Mammary epithelial cell (primary cell): ENCODE results near the gene TMC6.

ENCODE experiments used
- EZH2 ChIP-seq: IDR thresholded peaks from 2 replicates; pipeline ENCODE4 v1.6.1; 2012; ENCODE audit warnings: low read length, inconsistent platforms, borderline replicate concordance
- TF ChIP-seq, protein P1 (sequence below), 2 donors: IDR thresholded peaks in 1 of 2; conservative IDR thresholded peaks in 1 of 2; 2 replicates each; pipeline ENCODE4 v1.5.1; 2011 to 2012; ENCODE audit warnings: inconsistent platforms in 2 of 2, low read length in 2 of 2, mild to moderate bottlenecking in 2 of 2, control low read depth in 1 of 2, low read depth in 1 of 2; ENCODE audit not compliant: insufficient read depth in 1 of 2; ENCODE audit errors: extremely low read depth in 1 of 2

DNA sequence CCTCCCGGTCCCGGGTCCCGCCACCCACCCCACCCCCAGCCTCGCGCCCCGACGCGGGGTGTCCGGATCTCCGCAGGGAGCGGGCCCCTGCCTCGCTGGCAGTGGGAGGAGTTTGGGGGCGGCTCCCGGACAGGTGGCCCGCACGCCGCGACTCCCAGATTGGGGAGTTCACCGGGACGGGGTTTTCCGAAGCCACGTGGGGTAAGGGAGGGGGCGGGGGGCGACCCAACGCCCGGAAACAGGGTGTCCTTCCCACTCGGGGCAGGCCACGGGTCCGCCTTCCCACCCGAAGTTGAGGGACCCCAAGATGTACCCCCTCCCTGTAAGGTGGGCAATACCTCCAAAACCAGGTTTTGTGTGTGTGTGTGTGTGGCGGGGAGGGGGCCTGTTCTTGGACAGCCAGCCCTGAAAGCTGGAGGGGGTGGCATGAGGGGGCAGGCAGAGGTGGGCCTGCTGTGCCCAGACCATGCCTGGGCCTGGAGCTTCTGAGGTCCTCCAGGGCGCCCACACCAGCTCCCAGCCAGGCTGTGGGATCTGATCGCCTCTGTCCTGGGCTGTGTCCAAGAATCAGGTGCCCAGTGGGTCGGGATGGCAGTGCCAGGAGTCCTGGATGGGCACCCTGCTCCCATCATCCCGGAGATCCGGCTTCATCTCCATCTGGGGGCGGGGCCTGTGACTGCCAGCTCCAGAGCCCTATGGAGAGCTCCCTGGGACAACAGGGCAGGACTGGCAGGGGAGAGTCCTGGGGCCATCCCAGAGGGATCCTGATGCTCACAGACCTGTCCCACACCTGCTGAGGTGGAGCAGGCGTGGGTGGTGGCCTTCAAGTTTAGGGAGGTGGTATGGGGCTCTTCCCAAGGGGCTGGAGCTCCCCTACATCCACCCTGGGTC lies 40.6 kb upstream of the TMC6 start:
- TF ChIP-seq, protein P1, sequence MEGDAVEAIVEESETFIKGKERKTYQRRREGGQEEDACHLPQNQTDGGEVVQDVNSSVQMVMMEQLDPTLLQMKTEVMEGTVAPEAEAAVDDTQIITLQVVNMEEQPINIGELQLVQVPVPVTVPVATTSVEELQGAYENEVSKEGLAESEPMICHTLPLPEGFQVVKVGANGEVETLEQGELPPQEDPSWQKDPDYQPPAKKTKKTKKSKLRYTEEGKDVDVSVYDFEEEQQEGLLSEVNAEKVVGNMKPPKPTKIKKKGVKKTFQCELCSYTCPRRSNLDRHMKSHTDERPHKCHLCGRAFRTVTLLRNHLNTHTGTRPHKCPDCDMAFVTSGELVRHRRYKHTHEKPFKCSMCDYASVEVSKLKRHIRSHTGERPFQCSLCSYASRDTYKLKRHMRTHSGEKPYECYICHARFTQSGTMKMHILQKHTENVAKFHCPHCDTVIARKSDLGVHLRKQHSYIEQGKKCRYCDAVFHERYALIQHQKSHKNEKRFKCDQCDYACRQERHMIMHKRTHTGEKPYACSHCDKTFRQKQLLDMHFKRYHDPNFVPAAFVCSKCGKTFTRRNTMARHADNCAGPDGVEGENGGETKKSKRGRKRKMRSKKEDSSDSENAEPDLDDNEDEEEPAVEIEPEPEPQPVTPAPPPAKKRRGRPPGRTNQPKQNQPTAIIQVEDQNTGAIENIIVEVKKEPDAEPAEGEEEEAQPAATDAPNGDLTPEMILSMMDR (conservative IDR thresholded peaks at IDR 0.05 in 1 of 2, IDR thresholded peaks at IDR 0.05 in 1 of 2; ENCODE audit: extremely low read depth in 1 of 2, insufficient read depth in 1 of 2, low read depth in 1 of 2, low read length in 2 of 2): no peak
- TF ChIP-seq EZH2: no peak
